22Rv1 (cell line): Measurements from ENCODE around the gene RASD1.

ENCODE experiments used
- CTCF ChIP-seq: fragments of 450-650 bp; IDR thresholded peaks from 2 replicates; pipeline ENCODE4 v1.5.1; 2017; ENCODE audit warnings: mild to moderate bottlenecking
- ZFX ChIP-seq: fragments of 450-650 bp; IDR thresholded peaks from 2 replicates; pipeline ENCODE4 v1.6.1; 2017; ENCODE audit warnings: antibody characterized with exemption, borderline replicate concordance

GRCh38 chr17:17514361-17514992 lies 18.3 kb upstream of the RASD1 start:
- TF ChIP-seq CTCF = no peak
- TF ChIP-seq ZFX = no peak
